ENCODE results near the gene ARHGAP32. TPM values are rescaled to one million over a fixed set of nuclear protein-coding genes. Genes with fewer than 3 reads are reported as not detected.

Gene ARHGAP32
- total RNA-seq, 1 donor from 2014 or later, result 41.4 TPM

DNA sequence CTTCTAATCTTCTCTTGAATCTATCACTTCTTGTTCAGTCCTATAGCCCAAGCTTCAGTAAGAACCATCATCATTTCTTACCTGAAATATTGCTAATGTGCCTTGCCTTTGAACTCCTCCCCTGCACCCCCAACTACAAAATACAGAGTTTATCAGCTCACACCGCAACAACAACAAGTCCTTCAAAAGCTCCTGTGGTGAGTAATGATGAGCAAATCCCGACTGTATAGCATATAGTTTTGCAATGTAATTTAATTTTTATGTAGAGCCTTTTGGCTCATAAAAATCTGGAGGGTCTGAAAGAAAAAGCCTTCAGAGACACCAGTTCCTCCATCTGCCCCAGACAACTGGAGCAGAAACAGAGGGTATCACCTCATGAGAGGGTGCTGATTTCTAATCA is 124.7 kb downstream of the ARHGAP32 start:
- no peak overlapping the region for H3K27ac Mint-ChIP-seq
- TF ChIP-seq, protein P1, sequence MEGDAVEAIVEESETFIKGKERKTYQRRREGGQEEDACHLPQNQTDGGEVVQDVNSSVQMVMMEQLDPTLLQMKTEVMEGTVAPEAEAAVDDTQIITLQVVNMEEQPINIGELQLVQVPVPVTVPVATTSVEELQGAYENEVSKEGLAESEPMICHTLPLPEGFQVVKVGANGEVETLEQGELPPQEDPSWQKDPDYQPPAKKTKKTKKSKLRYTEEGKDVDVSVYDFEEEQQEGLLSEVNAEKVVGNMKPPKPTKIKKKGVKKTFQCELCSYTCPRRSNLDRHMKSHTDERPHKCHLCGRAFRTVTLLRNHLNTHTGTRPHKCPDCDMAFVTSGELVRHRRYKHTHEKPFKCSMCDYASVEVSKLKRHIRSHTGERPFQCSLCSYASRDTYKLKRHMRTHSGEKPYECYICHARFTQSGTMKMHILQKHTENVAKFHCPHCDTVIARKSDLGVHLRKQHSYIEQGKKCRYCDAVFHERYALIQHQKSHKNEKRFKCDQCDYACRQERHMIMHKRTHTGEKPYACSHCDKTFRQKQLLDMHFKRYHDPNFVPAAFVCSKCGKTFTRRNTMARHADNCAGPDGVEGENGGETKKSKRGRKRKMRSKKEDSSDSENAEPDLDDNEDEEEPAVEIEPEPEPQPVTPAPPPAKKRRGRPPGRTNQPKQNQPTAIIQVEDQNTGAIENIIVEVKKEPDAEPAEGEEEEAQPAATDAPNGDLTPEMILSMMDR (IDR thresholded peaks at IDR 0.05; ENCODE audit: unreplicated experiment), result no peak
- H3K9me3 Mint-ChIP-seq, result no peaks in the 10 kb centered on the region
- H3K27me3 Mint-ChIP-seq (ENCODE audit: low read depth), result no peaks in the 10 kb centered on the region
- DNase-seq (ENCODE audit: low spot score in 2 of 2, unreplicated experiment in 2 of 2), result no peak
- peaks cover 24% of the 10 kb centered on the region for H3K36me3 Mint-ChIP-seq
- H3K4me3 Mint-ChIP-seq, result no peak overlapping the region
- H3K4me1 Mint-ChIP-seq, result peaks cover 2% of the 10 kb centered on the region

DNA sequence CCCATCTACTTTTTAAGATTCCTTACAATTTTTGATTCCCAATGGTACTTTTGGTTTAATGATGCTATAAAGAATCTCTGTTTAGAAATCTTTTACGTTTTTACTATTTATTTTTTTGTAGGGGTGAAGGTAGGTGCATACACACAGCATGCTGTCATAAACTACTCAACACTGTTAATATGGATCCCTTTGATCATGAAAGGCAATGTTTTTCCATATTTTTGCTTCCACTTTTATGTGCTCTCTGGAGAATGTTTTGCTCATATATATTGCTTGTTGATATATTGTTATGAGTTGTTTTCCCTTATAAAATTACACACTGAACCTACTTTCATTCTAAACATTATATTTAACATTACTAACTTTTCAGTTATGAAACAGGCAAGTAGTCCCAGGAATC is 125.9 kb downstream of the ARHGAP32 start:
- no peaks in the 10 kb centered on the region for H3K9me3 Mint-ChIP-seq
- H3K4me3 Mint-ChIP-seq, result no peak overlapping the region
- H3K27me3 Mint-ChIP-seq (ENCODE audit: low read depth), result no peaks in the 10 kb centered on the region
- H3K36me3 Mint-ChIP-seq, result peaks cover 17% of the 10 kb centered on the region
- H3K27ac Mint-ChIP-seq, result no peak overlapping the region
- TF ChIP-seq, protein P1 (IDR thresholded peaks at IDR 0.05; ENCODE audit: unreplicated experiment), result no peak
- DNase-seq (ENCODE audit: low spot score in 2 of 2, unreplicated experiment in 2 of 2), result no peak
- peaks cover 3% of the 10 kb centered on the region for H3K4me1 Mint-ChIP-seq

DNA sequence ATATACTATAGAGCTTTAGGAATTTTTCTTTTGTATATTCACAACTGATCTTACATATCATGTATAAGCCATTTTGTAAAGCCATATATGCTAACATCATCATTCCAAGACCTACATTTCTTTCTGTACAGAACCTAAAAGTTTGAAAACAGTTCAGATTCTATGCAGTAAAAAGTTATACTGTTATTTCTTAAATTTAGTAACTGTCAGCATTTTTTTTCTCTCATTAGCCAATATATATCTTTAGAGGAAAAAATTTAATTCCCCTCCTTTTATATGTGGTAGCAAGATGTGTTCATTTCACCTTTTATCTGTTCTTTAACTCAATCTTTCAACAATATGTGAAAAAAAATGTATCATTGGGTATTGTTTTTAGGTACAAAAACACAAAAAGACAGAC is 129.0 kb downstream of the ARHGAP32 start:
- Mint-ChIP-seq H3K4me1 (peaks cover 3% of the 10 kb centered on the region), H3K27ac (no peak overlapping the region), H3K4me3 (no peak overlapping the region), H3K36me3 (peaks cover 17% of the 10 kb centered on the region), H3K27me3 (ENCODE audit: low read depth) (no peaks in the 10 kb centered on the region), H3K9me3 (no peaks in the 10 kb centered on the region)
- DNase-seq (ENCODE audit: low spot score in 2 of 2, unreplicated experiment in 2 of 2), result no peak
- TF ChIP-seq, protein P1 (IDR thresholded peaks at IDR 0.05; ENCODE audit: unreplicated experiment), result no peak

DNA sequence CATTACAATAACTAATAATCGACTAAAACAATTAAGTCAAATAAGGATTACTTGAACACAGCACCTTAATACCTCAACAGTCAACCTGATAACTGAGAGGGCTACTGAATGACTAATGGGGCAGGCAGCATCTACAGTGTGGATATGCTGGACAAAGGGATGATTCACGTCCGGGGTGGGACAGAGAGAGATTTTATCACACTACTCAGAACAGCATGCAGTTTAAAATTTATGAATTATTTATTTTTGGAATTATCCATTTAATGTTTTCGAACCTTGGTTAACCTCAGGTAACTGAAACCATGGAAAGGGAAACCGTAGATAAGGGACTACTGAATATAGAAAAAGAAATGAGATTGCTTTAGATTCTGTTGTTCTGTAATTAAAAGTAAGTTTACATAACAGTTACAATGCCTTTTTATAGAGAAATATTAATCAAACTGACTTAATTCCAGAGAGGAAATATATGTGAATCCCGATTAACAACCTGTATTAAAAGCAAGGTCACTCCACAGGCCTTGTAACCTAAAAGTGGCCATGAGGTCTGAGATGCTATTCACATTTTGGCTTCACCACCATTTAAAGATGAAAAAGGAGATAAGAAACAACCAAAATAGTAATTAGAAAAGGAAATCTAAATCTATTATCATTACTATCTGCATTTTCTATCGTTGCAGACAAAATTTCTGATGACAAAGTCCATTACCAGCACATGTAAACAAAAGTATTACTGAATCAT is 130.5 kb downstream of the ARHGAP32 start:
- Mint-ChIP-seq H3K4me3 (no peak overlapping the region), H3K36me3 (peaks cover 17% of the 10 kb centered on the region), H3K27ac (no peak overlapping the region), H3K4me1 (peaks cover 3% of the 10 kb centered on the region), H3K9me3 (no peaks in the 10 kb centered on the region), H3K27me3 (ENCODE audit: low read depth) (no peaks in the 10 kb centered on the region)
- TF ChIP-seq, protein P1 (IDR thresholded peaks at IDR 0.05; ENCODE audit: unreplicated experiment), result no peak
- DNase-seq (ENCODE audit: low spot score in 2 of 2, unreplicated experiment in 2 of 2), result no peak

DNA sequence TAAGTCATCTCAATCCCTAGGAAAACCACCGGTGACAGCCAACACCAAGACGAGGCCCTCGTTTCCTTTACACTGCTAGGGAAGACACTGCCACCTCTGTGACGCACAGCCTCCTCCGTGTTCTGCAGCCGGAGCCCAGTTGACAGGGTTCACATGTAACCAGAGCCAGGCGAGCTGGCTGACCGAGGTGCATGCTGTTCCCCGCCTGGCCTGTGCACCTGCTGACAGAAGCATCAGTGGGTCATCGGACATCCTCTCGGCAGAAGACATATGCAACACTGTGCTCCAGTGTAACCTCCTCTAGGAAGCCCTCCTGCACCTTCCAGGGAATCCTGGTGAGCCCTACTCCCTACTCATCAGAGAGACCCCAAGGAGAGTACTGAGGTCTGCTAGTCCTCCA is 135.2 kb downstream of the ARHGAP32 start:
- TF ChIP-seq, protein P1 (IDR thresholded peaks at IDR 0.05; ENCODE audit: unreplicated experiment), result no peak
- no peak for DNase-seq (ENCODE audit: low spot score in 2 of 2, unreplicated experiment in 2 of 2)
- peaks cover 3% of the 10 kb centered on the region for H3K4me1 Mint-ChIP-seq
- H3K9me3 Mint-ChIP-seq, result peaks cover 4% of the 10 kb centered on the region
- H3K27me3 Mint-ChIP-seq (ENCODE audit: low read depth), result no peaks in the 10 kb centered on the region
- H3K4me3 Mint-ChIP-seq, result no peak overlapping the region
- no peak overlapping the region for H3K27ac Mint-ChIP-seq
- H3K36me3 Mint-ChIP-seq, result peaks cover 5% of the 10 kb centered on the region

All from mesothelial cell of epicardium (in vitro differentiated cells).